IMR-90 (cell line): ENCODE measurements around the gene SLC5A11. TPM values are rescaled to one million over a fixed set of nuclear protein-coding genes. Genes with fewer than 3 reads are reported as not detected.

Experiments used
- ATAC-seq: fragments of 200-7000 bp; cut with Tn5 transposase; 2 replicates; pipeline ENCODE4 v1.9.1; 2020; ENCODE audit warnings: low read depth, mild to moderate bottlenecking, moderate library complexity
- BruUV-seq: library from RNA; stranded (reverse); fragments of 400-500 nt; replicated peaks from 2 replicates; lab custom pipeline; 2021; lab: Mats Ljungman, UMichigan
- CTCF ChIA-PET: fragments of 300-600 bp; formaldehyde crosslinking; extraction: SDS; loops from one replicate; lab custom pipeline; 2021; ENCODE audit warnings: antibody characterized with exemption; lab: Yijun Ruan, JAX
- POLR2A ChIA-PET: fragments of 300-600 bp; sonication (Branson Sonifier 250); formaldehyde crosslinking; loops from one replicate; lab custom pipeline; 2022; ENCODE audit warnings: antibody characterized with exemption; ENCODE audit not compliant: unreplicated experiment; lab: Charles Lee
- DNase-seq: peaks from one replicate; pipeline ENCODE4 v3.0.0; 2013
- H2AFZ ChIP-seq: replicated peaks from 2 replicates; pipeline ENCODE3; 2013; ENCODE audit warnings: low read length, mild to moderate bottlenecking; ENCODE audit not compliant: poor library complexity
- H2AK5ac ChIP-seq: 2 replicates; pipeline ENCODE4 v1.6.1; 2013; ENCODE audit warnings: low read depth, low read length, inconsistent platforms
- H2AK9ac ChIP-seq: replicated peaks from 2 replicates; pipeline ENCODE3; 2013; ENCODE audit warnings: mild to moderate bottlenecking, low read depth, low read length, moderate library complexity; ENCODE audit not compliant: poor library complexity
- H2BK120ac ChIP-seq: 2 replicates; pipeline ENCODE4 v1.6.1; 2013; ENCODE audit warnings: low read depth, low read length, inconsistent platforms
- H2BK15ac ChIP-seq: 3 replicates; pipeline ENCODE4 v1.6.1; 2013; ENCODE audit warnings: low read depth, low read length, inconsistent platforms
- H2BK20ac ChIP-seq: 2 replicates; pipeline ENCODE4 v1.6.1; 2013; ENCODE audit warnings: low read depth, mild to moderate bottlenecking, inconsistent platforms, low read length, moderate library complexity
- H2BK5ac ChIP-seq: 2 replicates; pipeline ENCODE4 v1.6.1; 2013; ENCODE audit warnings: mild to moderate bottlenecking, low read depth, low read length, inconsistent platforms; ENCODE audit not compliant: poor library complexity, severe bottlenecking
- H3K14ac ChIP-seq: replicated peaks from 2 replicates; pipeline ENCODE4 v1.6.1; 2013; ENCODE audit warnings: low read depth, low read length, inconsistent platforms
- H3K18ac ChIP-seq: 2 replicates; pipeline ENCODE4 v1.6.1; 2013; ENCODE audit warnings: low read depth, low read length, control low read depth
- H3K23ac ChIP-seq: 2 replicates; pipeline ENCODE4 v1.6.1; 2013; ENCODE audit warnings: low read depth, low read length, inconsistent platforms
- H3K27ac ChIP-seq: 2 replicates; pipeline ENCODE4 v1.5.1; 2013; ENCODE audit warnings: mild to moderate bottlenecking, control low read depth, low read length; ENCODE audit not compliant: insufficient read depth
- H3K27me3 ChIP-seq: 2 replicates; pipeline ENCODE4 v1.6.1; 2013; ENCODE audit warnings: low read length; ENCODE audit not compliant: control insufficient read depth, insufficient read depth
- H3K36me3 ChIP-seq: 2 replicates; pipeline ENCODE4 v1.6.1; 2013; ENCODE audit warnings: low read length, mixed read lengths; ENCODE audit not compliant: control insufficient read depth, insufficient read depth
- H3K4ac ChIP-seq: 2 replicates; pipeline ENCODE4 v1.6.1; 2013; ENCODE audit warnings: low read depth, low read length, inconsistent platforms
- H3K4me1 ChIP-seq: 2 replicates; pipeline ENCODE4 v1.6.1; 2013; ENCODE audit warnings: low read length, mixed read lengths; ENCODE audit not compliant: control insufficient read depth, insufficient read depth
- H3K4me2 ChIP-seq: 2 replicates; pipeline ENCODE4 v1.6.1; 2013; ENCODE audit warnings: low read depth, mild to moderate bottlenecking, control low read depth, low read length, moderate library complexity
- H3K4me3 ChIP-seq: 2 replicates; pipeline ENCODE4 v1.5.1; 2013; ENCODE audit warnings: low read depth, mild to moderate bottlenecking, control low read depth, low read length, moderate library complexity; ENCODE audit not compliant: insufficient read depth
- H3K56ac ChIP-seq: 2 replicates; pipeline ENCODE4 v1.6.1; 2013; ENCODE audit warnings: low read length, inconsistent platforms; ENCODE audit not compliant: insufficient read depth; ENCODE audit errors: extremely low read depth
- H3K79me1 ChIP-seq, 2 experiments: 2 replicates each; pipeline ENCODE4 v1.6.1; 2013; ENCODE audit warnings: low read length in 2 of 2, inconsistent platforms in 1 of 2, low read depth in 1 of 2
- H3K9ac ChIP-seq: 2 replicates; pipeline ENCODE4 v1.6.1; 2013; ENCODE audit warnings: low read depth, low read length, control low read depth
- H3K9me1 ChIP-seq: 2 replicates; pipeline ENCODE4 v1.6.1; 2013; ENCODE audit warnings: low read length, inconsistent platforms; ENCODE audit not compliant: insufficient read depth
- H3K9me3 ChIP-seq: 2 replicates; pipeline ENCODE4 v1.6.1; 2013; ENCODE audit warnings: low read length; ENCODE audit not compliant: control insufficient read depth, insufficient read depth
- H4K20me1 ChIP-seq: 2 replicates; pipeline ENCODE4 v1.6.1; 2013; ENCODE audit warnings: low read length, inconsistent platforms; ENCODE audit not compliant: insufficient read depth
- H4K5ac ChIP-seq: 2 replicates; pipeline ENCODE4 v1.6.1; 2013; ENCODE audit warnings: mild to moderate bottlenecking, low read depth, low read length, control low read depth
- H4K8ac ChIP-seq, 2 experiments: 2 replicates each; pipeline ENCODE4 v1.6.1; 2013; ENCODE audit warnings: low read depth in 2 of 2, low read length in 2 of 2, control low read depth in 1 of 2, inconsistent platforms in 1 of 2
- H4K91ac ChIP-seq: 2 replicates; pipeline ENCODE4 v1.6.1; 2013; ENCODE audit warnings: low read depth, low read length, inconsistent platforms; ENCODE audit not compliant: insufficient read depth
- CHD1 ChIP-seq: IDR thresholded peaks from 2 replicates; pipeline ENCODE4 v1.6.1; 2012; ENCODE audit warnings: low read depth, low read length, improper control_type of control experiment
- CTCF ChIP-seq: conservative IDR thresholded peaks from 2 replicates; pipeline ENCODE4 v1.5.1; 2012; ENCODE audit warnings: mild to moderate bottlenecking, low read depth, low read length, improper control_type of control experiment
- FOS ChIP-seq: fragments of 150-350 bp; IDR thresholded peaks from 2 replicates; pipeline ENCODE4 v1.6.1; 2016; ENCODE audit warnings: low read depth, low read length
- MAFK ChIP-seq: IDR thresholded peaks from 2 replicates; pipeline ENCODE4 v1.6.1; 2012; ENCODE audit warnings: low read depth, low read length, improper control_type of control experiment
- MXI1 ChIP-seq: IDR thresholded peaks from 2 replicates; pipeline ENCODE4 v1.6.1; 2012; ENCODE audit warnings: low read depth, mild to moderate bottlenecking, low read length, moderate library complexity, borderline replicate concordance
- NFE2L2 ChIP-seq: fragments of 150-350 bp; IDR thresholded peaks from 2 replicates; pipeline ENCODE4 v1.6.1; 2016; ENCODE audit warnings: low read depth, mild to moderate bottlenecking, low read length
- POLR2A ChIP-seq: IDR thresholded peaks from 2 replicates; pipeline ENCODE4 v1.6.1; 2012; ENCODE audit warnings: mild to moderate bottlenecking, low read depth, low read length
- RCOR1 ChIP-seq: IDR thresholded peaks from 2 replicates; pipeline ENCODE4 v1.6.1; 2012; ENCODE audit warnings: mild to moderate bottlenecking, low read length, improper control_type of control experiment; ENCODE audit not compliant: insufficient replicate concordance
- SMC3 ChIP-seq: fragments of 150-350 bp; IDR thresholded peaks from 2 replicates; pipeline ENCODE4 v1.6.1; 2016; ENCODE audit warnings: low read depth, mild to moderate bottlenecking, antibody characterized with exemption, low read length, moderate library complexity
- WGBS, 2 experiments: methylation state at CpG; one replicate each; pipeline versions ENCODE4 v1.1.5 to v1.1.7; 2013; ENCODE audit warnings: missing lambda C conversion rate in 2 of 2; ENCODE audit not compliant: insufficient read length in 1 of 2; ENCODE audit errors: extremely low coverage in 2 of 2; 5-methylcytosine and 5-hydroxymethylcytosine counted together
- dilution Hi-C: fragments of 300-500 bp; cut with HindIII; formaldehyde crosslinking; loops from one replicate; pipeline ENCODE4 v1.14.3; 2018; ENCODE audit warnings: low sequenced_read_pairs; ENCODE audit not compliant: unreplicated experiment
- in situ Hi-C: fragments of 300-500 bp; cut with MboI; formaldehyde crosslinking; loops from 3 replicates; pipeline ENCODE4 v1.14.3; 2019; ENCODE audit warnings: low sequenced_read_pairs, inconsistent platforms, mixed read lengths
- intact Hi-C: fragments of 100-400 bp; cut with micrococcal nuclease; formaldehyde crosslinking; loops from 2 replicates; pipeline ENCODE4 v1.10.0; 2022
- polyA plus RNA-seq, 3 experiments: library from polyadenylated mRNA; depleted of rRNA; stranded (reverse); fragments of >200 nt; gene quantifications; 2 replicates each; pipeline ENCODE4 v1.2.3, GENCODE V29; 2012; ENCODE audit warnings: low replicate concordance in 1 of 3
- total RNA-seq: library from RNA; depleted of rRNA; stranded (reverse); fragments of >200 nt; gene quantifications from 2 replicates; pipeline ENCODE4 v1.2.3, GENCODE V29; 2012

SLC5A11 gene
- total and polyA plus RNA-seq, 2 of the 4 experiments (the other 2 are of a cell fraction): under 0.01 TPM; not detected in 1

DNA sequence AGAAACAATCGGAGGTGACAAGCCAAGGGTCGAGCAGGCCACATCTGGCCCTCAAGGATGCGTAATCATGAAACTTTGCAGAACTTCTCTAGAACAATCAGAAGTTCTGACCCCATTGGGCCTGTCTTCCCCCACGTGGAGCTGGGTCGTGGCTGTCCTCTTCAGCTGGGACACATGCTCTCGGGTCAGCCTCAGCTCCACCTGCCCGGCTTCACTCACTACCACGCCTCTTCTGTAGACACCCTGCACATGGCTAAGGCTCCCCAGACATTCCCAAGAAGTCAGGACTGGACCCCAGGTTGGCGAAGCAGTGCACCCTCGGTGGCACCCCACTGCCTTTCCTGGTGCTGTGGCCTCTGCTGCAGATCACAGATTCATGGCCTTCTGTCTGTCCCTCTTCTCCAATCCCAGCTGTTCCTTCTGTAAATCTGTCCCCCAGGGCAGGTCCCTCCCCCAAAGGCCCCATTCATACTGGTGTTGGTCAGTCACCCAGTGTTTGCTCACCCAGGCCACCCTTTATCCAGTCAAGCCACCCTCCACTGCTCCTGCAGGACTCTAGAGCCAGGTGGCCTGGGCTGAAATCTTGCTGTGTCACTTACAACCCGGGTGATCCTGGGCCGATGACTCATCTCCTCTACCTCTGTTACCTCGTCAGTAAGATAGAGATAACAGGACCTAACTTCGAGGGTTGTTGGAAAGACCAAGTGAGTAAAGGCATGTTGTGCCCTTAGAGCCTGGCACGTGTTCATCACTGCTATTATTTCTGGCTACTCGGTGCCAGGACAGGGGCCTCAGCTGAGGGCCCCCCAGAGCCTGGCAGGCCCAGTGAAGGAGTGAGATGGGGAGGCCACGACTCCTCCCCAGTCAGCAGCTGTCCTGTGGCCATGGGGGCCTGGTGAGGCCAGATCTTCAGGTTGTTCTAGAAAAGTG lies 1.4 kb upstream of the SLC5A11 start:
- Histone ChIP-seq H2AK5ac (no peak overlapping the region; the same call in 1 of the 2 replicates), H4K91ac (no peak overlapping the region), H3K56ac (no peak overlapping the region), H4K5ac (no peak overlapping the region), H2AK9ac (no peak overlapping the region), H3K27ac (no peak overlapping the region), H3K36me3 (no peaks in the 10 kb centered on the region), H3K27me3 (no peaks in the 10 kb centered on the region), H3K9me1 (peaks cover 12% of the 10 kb centered on the region), H2BK15ac (no peak overlapping the region), H3K14ac (no peak overlapping the region), H3K9ac (no peak overlapping the region), H4K20me1 (no peaks in the 10 kb centered on the region), H4K8ac (no peak overlapping the region), H3K18ac (no peak overlapping the region), H3K4ac (no peak overlapping the region), H2BK20ac (no peak overlapping the region), H3K23ac (no peak overlapping the region), H3K79me1 (no peaks in the 10 kb centered on the region), H3K4me2 (no peak overlapping the region), H2BK5ac (no peak overlapping the region), H3K9me3 (no peaks in the 10 kb centered on the region), H2AFZ (no peak overlapping the region), H2BK120ac (no peak overlapping the region), H3K4me1 (peaks cover 2% of the 10 kb centered on the region; the same call in 1 of the 2 replicates), H3K4me3 (no peak overlapping the region)
- CTCF ChIA-PET: no interaction called here
- peak; percentile 28 for DNase-seq
- no peak for ATAC-seq
- dilution Hi-C loops: no loop called here
- intact Hi-C loops: no loop called here
- in situ Hi-C loops: no loop called here
- BruUV-seq: no TSS peak
- POLR2A ChIA-PET: no interaction called here
- TF ChIP-seq NFE2L2 (peak; percentile 50; the same call in 1 of the 2 replicates), FOS (peak; percentile 25; the same call in 1 of the 2 replicates), CHD1 (no peak), SMC3 (no peak), MAFK (no peak), MXI1 (no peak), RCOR1 (no peak), CTCF (no peak), POLR2A (no peak)
- WGBS, 2 experiments: 89% methylated on average over 9 of the region's 17 CpGs; no CpG with 5 or more reads in 1 of the 2 experiments
